Neural cell (in vitro differentiated cells): Measurements from ENCODE around the gene RAI14.

Experiments used
- EP300 ChIP-seq: fragments of 450-650 bp; conservative IDR thresholded peaks from 2 replicates; pipeline ENCODE4 v1.6.1; 2014; ENCODE audit warnings: antibody characterized with exemption, mild to moderate bottlenecking, moderate library complexity; ENCODE audit not compliant: poor library complexity, severe bottlenecking
- EZH2 ChIP-seq: fragments of 200-600, 300-800 bp; shearing (Covaris generic), sonication (generic); IDR thresholded peaks from 2 replicates; pipeline ENCODE4 v1.6.1; 2014; ENCODE audit warnings: antibody characterized with exemption, low read length, borderline replicate concordance, mild to moderate bottlenecking; ENCODE audit not compliant: insufficient read depth, poor library complexity, severe bottlenecking
- POLR2AphosphoS5 ChIP-seq: IDR thresholded peaks from 2 replicates; pipeline ENCODE4 v1.6.1; 2012
- REST ChIP-seq: IDR thresholded peaks from 2 replicates; pipeline ENCODE4 v1.6.1; 2012; ENCODE audit warnings: borderline replicate concordance
- TAF1 ChIP-seq: IDR thresholded peaks from 2 replicates; pipeline ENCODE4 v1.6.1; 2012; ENCODE audit warnings: low read depth
- TF ChIP-seq, protein P1 (sequence below): fragments of 450-650 bp; IDR thresholded peaks from 2 replicates; pipeline ENCODE4 v1.5.1; 2014; ENCODE audit warnings: antibody characterized with exemption, mild to moderate bottlenecking, moderate library complexity; ENCODE audit not compliant: poor library complexity, severe bottlenecking

DNA sequence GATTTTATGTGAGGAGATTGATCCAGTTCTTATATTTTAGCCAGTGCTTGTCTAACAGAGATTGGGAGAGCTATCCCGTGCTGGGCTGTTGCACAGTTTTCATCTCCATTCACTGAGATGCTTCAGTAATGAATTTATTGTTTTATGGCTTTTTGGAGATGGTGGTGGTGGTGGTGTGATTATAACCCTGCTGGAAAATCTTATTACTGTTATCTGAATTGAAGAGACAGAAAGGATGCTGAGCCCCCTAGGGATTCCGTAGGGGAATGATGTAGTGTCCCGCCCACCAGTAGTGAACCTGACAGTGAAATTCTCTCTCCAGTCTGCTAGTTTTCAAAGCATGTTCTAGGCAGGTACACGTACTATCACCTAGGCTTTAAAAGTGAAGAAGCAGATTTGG is 1.9 kb downstream of the RAI14 start:
- TF ChIP-seq, protein P1, sequence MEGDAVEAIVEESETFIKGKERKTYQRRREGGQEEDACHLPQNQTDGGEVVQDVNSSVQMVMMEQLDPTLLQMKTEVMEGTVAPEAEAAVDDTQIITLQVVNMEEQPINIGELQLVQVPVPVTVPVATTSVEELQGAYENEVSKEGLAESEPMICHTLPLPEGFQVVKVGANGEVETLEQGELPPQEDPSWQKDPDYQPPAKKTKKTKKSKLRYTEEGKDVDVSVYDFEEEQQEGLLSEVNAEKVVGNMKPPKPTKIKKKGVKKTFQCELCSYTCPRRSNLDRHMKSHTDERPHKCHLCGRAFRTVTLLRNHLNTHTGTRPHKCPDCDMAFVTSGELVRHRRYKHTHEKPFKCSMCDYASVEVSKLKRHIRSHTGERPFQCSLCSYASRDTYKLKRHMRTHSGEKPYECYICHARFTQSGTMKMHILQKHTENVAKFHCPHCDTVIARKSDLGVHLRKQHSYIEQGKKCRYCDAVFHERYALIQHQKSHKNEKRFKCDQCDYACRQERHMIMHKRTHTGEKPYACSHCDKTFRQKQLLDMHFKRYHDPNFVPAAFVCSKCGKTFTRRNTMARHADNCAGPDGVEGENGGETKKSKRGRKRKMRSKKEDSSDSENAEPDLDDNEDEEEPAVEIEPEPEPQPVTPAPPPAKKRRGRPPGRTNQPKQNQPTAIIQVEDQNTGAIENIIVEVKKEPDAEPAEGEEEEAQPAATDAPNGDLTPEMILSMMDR = no peak
- no peak for TF ChIP-seq EP300
- TF ChIP-seq REST = no peak
- TF ChIP-seq POLR2AphosphoS5 = no peak
- TF ChIP-seq EZH2 = no peak
- no peak for TF ChIP-seq TAF1
